GM20431 (cell line): ENCODE results near the gene ETFB.

ENCODE experiments used
- in situ Hi-C: fragments of 300-500 bp; cut with MseI, MboI; formaldehyde crosslinking; loops from one replicate; pipeline ENCODE4 v1.15.0; 2020; ENCODE audit warnings: low sequenced_read_pairs; ENCODE audit not compliant: unreplicated experiment

The ETFB gene

DNA sequence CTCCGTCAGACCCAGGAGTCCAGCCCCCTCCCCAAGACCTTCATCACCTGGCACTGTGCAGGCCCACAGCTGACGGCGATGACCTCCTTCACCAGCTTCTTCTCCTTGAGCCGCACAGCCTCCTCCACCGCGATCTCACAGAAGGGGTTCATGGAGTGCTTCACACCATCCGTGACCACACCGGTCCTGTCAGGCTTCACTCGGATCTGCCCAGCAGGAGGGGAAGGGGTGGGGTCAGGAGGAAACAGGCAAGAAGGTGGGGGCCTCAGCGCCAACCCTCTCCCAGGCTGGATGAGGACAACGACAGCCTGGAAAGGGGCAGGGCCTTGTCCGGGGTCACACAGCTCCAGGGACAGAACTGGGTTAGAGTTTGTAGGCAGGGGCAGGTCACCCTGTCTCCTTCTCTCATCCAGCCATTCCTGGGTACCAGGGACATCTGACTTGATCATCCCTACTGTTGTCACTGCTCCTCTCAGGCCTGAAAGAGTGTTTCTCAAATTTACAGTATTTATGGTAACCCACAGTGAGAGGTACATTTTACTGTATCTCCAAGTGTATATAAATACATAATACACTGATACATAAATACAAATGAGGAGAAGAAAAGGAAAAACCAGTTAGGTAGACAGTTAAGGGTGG, 12.0 kb downstream of the ETFB start:
- in situ Hi-C loops: no loop called here

DNA sequence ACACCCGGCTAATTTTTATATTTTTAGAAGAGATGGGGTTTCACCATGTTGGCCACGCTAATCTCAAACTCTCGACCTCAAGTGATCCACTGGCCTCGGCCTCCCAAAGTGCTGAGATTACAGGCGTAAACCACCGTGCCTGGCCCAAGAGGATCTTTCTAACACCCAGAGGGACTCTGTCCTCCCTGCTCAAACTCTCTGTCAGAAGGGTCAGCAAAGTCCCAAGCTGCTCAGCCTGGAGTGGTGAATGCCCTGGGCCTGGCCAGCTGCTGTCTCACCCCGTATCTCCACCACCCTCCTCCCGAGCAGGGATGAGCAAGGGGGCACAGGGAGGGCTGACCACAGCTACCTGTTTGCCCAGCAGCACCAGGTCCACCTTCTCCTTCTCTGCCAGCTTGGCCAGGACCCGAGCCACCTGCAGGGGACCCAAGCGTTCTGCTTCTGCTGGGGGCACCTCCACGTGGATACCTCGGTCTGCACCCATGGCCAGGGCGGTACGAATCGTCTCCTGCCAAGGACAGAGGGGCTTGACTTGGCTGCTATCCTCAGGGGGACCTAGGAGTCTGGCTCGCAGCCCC, 13.3 kb downstream of the ETFB start:
- in situ Hi-C loops: no loop called here

DNA sequence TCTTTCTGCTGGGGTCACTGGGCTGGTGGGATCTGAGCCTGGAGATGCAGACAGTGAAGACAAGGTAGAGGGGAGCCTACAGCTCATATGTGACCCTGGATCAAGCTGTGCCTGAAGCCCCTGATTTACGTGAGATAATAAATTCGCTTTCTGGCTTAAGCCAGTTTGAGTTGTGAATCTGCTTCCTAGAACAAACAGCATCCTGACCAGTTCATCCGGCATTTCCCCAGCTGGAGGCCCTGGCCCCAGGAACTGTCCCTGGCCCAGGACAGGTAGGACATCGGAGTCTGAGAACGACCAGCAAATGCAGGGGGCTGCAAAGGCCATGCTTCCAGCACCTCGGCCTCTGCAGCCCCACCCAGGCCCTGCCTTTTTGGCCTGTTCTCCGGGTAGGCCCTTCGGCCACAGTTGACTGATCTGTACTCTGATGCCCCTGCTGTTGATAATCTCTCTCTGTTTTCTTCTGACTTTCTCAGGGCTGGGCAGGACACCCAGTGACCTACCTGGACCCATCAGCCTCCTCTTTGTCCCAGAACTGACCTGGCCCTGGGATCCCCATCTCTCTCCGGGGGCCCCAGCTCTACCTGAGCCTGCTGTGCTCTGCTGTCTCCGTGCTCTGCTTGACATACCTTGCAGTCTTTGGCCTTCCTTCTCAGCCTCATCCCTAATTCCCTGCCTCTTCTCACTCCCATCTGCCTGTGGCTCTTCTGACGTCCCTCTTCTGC, 14.8 kb downstream of the ETFB start:
- in situ Hi-C loops: no loop called here

DNA sequence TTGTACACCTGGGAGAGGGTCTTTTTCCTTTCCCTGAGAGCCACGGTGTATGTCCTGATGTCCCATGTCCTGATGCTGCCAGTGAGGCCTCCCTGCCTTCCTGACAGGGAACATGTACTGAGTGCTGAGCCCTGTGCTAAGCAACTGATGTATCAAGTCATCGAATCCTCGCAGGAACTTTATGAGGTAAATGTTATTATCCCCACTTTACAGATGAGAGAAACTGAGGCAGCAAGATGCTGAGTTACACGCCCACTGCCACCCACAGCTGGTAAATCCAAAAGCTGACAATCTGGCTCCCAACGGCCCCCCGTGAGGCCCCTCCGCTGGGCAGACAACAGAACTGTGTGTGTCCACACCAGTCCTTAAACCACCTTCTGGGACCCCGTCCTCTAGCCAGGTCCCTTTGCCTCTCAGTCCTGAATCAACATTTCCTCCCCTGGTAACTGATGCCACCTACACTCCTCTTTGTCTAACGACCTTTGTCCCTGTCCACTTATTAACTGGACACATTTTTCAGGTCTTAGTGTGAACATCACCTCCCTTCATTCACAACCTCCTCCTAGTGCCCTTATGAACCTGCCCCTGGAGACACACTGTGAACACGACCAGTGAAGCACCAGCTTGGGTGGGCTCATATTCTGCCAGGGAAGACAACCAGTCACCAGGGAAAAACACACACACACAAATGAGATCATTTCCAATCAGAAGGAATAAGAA, 18.8 kb downstream of the ETFB start:
- in situ Hi-C loops: no loop called here

DNA sequence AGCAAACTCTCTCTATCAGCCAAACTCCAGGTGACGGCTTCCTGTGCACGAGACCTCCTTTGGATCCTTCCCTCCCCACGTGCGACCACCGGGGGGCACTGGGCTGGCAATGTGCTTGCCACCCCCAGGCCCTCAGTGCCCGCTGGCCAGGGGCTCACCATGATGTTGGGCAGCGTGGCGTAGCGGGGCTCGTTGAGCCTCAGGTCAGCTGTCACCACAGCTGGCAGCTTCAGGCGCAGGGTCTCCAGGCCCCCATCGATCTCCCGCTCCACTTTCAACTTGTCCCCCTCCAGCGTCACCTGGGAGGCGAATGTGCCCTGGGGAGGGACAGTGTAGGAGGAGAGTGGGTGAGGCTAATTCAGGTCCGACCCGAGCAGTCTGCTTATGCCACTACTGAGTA, 19.4 kb downstream of the ETFB start:
- in situ Hi-C loops: no loop called here

DNA sequence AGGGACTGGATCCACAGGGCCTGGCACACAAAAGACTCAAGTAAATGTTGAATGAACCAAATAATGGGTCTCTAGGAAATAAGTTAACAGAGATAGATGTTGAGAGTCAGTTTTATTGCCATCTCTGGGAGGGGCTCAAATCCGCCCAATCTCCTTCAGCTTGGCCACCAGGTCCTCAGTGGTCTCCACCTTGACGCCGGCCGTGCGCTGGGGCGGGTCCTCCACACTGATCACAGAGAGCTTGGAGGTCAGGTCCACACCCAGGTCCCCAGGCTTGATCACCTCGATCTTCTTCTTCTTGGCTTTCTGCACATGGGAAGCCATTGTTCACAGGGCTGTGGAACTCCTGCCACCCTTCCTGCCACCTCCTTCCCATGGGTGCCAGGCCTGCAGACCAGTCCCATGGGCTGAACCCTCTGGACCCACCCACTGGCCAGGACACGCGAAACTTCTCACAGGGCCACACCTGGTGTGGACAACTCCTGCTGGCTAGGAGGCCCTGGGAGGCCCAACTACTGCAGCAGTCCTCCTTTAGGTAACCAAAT, 21.0 kb downstream of the ETFB start:
- in situ Hi-C loops: no loop called here

DNA sequence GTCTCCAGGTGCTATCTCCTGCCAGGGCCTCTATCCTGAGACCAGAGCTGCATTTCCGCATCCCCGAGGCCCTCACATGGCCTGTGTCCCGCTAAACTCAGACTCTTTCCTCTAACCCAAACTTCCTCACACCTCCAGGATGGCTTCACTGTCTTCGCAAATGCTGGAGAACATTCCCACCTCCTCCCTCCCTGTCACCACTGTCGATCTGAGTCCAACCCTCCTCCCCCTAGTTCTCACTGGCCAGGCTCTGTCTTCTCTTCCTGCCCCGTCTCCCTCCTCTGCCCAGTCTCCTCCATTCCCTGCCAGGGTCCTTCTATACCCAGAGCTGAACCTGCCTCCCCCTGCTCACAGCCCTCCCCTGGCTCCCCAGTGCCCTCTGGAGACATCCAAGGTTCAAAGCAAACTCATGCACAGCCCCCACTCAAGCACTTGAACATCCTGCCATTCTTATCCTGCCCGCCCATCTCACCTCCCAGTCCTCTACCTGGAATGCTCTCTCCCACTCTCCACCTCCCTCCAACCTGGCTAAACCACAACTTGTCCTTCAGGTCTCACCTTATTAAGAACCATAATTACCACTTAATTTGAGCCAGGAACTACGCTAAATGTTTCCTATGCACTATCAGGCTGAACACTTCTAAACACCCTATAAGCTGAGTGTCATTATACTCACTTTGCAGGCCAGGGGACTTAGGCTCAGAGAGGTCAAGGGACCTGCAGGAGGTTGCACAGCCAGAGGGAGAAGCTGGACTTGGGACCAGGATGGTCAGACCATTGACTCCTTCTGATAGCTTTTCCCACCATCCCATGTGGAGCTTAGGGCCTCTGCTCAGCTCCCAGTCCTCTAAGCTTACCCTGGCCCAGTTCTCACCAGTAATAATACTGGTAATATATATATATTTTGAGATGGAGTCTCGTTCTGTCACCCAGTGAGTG, 23.3 kb downstream of the ETFB start:
- in situ Hi-C loops: no loop called here

DNA sequence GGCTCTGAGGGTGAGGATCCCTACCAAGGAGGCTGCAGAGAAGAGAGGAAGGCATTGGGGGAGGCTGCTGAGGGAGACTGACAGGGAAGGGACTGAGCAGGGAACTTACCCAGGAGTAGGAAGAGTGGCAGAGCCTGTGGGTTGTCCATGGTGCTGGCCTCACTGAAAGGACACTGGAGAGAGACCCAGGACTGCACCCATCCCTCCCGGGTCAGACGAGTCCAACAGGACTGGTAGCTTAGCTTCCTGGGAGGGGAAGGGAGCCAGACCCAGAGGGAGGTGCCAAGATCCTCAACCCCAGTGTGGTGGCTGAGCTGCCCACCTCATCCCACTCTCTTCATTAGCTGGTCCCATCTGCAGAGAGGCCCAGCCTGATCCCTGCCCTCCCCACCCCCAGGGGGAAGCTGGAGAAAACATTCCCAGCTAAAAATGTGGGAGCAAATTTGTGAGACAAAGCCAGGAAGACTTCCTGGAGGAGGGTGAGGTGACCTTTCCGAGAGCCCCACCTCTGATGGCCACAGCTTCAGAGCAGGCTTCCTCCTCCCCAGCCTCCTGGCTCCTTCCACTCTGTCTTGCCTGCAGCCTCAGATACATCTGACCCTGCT, 24.1 kb downstream of the ETFB start, which contains the start of gene VSIG10L:
VSIG10L (minus strand) TSS at position 164 of the 605 bp plus-strand sequence; CDS start at position 149, 15 bp downstream.
- in situ Hi-C loops: no loop called here

DNA sequence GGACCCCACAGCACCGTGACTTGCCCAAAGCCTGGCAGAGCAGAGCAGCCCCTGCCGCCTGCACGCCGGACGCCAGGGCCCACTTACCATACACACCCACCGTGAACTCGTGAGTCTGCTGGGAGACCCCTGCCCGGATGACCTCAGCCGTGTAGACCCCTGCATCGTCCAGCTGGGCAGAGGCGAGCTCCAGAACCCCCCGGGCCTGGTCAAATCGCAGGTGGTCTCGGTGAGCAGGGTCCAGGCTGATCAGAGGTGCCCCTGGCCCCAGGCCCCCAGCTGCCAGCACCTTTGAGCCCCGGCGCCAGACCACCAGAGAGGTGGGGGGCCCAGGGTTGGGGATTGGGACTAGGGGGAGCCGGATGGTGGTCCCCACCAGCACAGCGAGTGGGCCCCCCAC, 25.1 kb downstream of the ETFB start:
- in situ Hi-C loops: no loop called here

DNA sequence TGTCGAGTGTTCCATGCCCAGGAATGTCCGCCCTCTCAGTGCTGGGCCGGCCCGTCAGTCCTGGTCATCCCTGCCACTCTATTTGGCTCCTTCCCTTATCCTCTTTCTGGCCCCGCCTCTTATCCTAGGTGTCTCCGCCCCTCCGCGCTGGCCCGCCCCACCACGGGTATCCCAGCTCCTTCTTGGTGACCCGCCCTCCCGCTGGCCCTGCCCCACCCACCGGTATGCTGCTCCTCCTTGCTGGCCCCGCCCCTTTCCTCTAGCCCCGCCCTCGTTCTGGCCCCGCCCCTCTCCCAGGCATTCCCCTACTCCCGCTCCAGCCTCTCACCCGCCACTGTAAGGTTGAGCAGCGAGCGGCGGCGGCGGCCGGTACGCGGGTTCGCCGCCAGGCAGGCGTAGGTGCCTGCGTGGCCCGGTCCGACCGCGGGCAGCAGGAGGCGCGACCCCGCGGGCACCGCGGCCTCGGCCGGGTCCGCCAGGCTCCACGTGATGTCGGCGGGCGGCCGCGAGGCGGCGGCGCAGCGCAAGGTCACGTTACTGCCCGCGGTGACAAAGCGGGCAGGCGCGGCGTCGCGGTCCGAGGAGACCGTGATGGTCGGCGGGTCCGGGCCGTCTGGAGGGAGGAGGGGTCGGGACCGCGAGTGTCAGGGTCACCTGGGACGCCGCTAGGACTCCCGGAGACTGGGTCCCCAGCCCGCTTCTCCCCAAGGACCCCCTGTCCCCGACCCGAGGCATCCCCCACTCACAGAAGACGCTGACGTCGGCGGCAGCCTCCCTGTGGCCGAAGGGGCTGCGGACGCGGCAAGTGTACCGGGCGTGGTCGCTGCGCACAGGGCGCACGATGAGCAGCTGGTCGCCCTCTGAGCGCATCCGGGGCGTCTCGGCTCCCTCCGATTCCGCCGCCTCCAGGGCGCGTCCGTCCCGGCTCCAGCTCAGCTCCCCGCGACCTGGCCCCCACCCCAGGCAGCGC, 26.2 kb downstream of the ETFB start:
- in situ Hi-C loops: loop anchor here (10.0 kb wide), 1 partner anchor 315 kb away; no protein-coding TSS in a partner anchor

DNA sequence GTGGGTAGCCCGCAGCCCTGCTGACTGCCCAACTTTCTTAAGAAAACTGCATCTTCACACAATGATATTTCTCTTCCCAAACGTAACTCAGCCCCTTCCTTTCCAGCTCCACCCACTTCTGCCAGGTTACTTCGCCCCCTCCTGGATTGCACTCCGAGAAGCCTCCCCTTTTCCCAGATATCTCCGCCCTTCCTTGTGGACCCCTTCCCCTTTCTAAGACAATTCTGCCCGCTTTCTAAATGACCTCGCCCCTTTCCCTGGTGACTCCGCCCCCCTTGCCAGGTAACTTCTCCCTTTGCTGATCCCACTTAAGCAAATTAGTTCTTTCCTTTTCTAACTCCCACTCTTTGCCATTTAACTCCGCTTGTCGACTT, 26.9 kb downstream of the ETFB start:
- in situ Hi-C loops: loop anchor here (10.0 kb wide), 1 partner anchor 316 kb away; no protein-coding TSS in a partner anchor

DNA sequence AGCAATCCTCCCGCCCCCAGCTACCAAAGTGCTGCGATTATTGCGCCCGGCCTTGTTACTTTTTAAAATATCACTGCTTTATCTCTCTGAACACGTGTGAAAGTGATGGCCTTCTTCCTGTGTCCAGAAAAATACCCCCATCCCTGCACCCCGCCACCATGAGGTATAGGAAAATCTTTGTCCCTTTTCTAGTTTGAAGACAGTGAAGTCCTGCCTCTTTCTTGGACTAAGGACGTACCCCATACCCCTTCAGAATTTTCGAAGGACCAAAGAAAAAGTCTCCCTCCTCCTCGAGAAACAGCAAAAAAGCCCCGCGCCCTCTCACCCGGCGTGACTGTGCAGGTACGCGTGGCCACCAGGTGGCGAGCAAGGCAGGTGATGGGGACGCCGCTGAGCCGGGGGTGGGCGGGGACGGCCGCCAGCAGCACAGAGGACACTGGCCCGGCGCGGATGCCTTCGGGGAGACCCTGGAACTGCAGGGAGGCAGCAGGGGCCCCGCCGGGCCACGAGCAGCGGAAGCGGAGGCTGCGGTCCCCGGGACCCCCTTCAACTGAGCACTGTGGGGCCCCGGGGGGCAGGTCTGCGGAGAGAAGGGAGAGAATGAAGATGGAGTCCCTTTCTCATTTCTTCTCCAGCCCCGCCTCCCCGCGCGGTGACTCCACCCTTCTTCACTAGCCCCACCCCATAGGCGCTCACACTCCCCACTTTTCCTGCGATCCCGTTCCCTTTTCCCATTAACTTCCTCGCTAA, 27.4 kb downstream of the ETFB start:
- in situ Hi-C loops: loop anchor here (10.0 kb wide), 1 partner anchor 316 kb away; no protein-coding TSS in a partner anchor

DNA sequence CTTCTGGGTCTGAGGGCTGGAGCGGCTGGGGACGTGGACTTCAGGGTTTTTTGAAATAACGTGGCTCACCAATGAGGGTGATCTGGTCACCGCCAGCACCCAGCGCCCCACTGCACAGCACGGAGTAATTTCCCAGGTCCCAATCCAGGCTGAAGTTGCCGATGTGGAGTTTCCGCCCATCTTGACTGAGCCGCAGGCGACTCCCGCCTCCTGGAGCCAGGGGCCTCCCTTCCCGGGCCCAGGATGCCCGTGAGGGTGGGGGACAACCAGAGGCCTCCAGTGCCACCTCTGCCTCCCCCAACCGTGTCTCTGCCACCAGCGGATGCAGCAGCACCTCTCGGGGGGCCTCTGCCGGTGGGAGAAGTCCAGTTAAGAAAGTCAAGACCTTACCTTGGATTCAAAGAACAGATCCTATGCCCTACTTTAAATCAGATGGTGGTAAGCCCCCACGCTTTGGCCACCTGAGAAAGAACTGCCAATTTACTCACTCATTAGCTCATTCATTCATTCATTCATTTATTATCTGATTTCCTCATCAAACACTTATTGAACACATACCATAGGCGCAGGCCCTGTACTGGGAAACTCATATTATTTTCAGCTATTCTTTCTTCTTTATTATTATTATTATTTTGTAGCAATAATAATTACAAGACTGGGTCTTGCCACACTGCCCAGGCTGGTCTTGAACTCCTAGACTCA, 28.2 kb downstream of the ETFB start:
- in situ Hi-C loops: loop anchor here (10.0 kb wide), 1 partner anchor 317 kb away; no protein-coding TSS in a partner anchor

DNA sequence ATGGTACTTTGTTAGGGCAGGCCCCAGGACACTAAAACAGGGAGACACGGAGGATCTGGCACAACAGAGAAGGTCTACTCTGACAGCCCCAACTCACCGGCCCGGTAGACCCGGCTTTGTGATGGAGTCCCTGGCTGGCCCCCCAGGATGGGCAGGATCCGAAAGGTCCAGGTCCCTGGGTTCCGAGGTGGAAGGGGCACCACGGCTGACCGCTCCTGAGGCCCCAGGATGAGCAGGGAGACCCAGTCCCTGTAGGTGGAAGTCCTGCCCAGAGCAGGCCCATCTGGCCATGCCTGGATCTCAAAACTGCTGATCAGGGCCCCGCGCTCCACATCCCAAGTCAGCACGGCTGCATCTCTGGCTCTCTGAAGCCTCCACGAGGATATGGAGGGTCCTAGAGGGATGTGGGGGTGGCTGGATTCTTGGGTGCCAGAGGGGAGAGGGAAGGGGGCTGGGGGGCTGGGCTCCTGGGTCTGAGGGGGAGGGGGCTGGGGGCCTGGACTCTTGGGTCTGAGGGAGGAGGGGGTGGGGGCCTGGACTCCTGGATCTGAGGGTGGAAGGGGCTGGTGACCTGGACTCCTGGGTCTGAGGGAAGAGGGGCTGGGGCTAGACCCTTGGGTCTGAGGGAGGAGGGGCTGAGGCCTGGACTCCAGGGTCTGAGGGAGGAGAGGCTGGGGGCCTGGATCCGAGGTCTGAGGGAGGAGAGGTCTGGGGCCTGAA, 28.9 kb downstream of the ETFB start:
- in situ Hi-C loops: loop anchor here (10.0 kb wide), 1 partner anchor 318 kb away; no protein-coding TSS in a partner anchor

DNA sequence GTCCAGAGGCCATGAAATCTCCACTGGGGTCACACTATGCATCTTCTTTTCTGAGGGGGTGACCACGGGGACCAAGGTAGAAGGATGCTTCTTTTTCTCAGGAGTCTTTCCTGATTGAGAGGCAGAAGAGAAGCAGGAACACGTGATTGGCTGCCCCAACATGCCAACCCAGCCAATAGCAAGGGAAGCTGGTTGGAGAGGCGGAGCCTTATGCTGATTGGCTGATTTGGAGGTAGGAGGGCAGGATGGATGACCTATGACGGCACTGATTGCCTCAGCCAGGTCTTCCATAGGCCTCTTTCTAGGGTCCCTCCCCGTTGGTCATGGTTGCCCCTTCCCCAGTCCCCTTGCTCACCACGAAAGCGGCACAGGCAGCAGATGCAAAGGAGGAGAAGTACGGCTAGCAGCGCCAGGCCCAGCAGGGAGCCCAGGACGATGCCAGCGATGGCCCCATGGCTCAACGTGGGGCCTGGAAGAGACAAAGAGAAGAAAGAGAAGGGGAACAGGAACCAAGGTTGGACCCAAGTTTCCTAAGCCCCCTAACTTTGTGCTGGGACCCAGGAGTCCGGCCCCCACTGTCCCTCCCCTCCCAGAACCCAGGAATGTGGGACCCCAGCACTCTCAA, 32.2 kb downstream of the ETFB start:
- in situ Hi-C loops: loop anchor here (10.0 kb wide), 1 partner anchor 321 kb away; no protein-coding TSS in a partner anchor
